ENCODE measurements around the gene ZNF534. TPM values are rescaled to one million over a fixed set of nuclear protein-coding genes. Genes with fewer than 3 reads are reported as not detected.

The ZNF534 gene
- total RNA-seq (0.57 TPM in 1 of 2 replicates, not detected in the other), polyA plus RNA-seq (not detected in 2 replicates)

GRCh38 chr19:52428937-52429336, at the start of gene ZNF534:
ZNF534 (plus strand) TSS chr19:52429148; CDS start chr19:52431475, 2,327 bp downstream.
- no peak for DNase-seq (ENCODE audit: low spot score)
- Histone ChIP-seq H3K9me2 (replicated peaks; ENCODE audit: insufficient read depth) (no peaks in the 10 kb centered on the region), H3K9me3 (ENCODE audit: low read depth) (no peaks in the 10 kb centered on the region), H2AFZ (no peak within 1 kb of the TSS), H4K20me1 (ENCODE audit: insufficient read depth, poor library complexity, severe bottlenecking) (no peaks in the 10 kb centered on the region), H3K79me2 (no peaks in the 10 kb centered on the region), H3K4me1 (ENCODE audit: insufficient read depth) (no peaks in the 10 kb centered on the region), H3K27ac (no peak within 1 kb of the TSS), H3K27me3 (no peaks in the 10 kb centered on the region), H3K4me3 (no peak within 1 kb of the TSS), H3K4me2 (no peak within 1 kb of the TSS), H3K36me3 (replicated peaks; ENCODE audit: insufficient read depth, low read depth) (no peaks in the 10 kb centered on the region)
- TF ChIP-seq EZH2phosphoT487 (IDR thresholded peaks at IDR 0.05; ENCODE audit: low read depth, severe bottlenecking, unreplicated experiment) (no peak), EZH2 (IDR thresholded peaks at IDR 0.05; ENCODE audit: borderline replicate concordance) (no peak), CTCF (IDR thresholded peaks at IDR 0.05; ENCODE audit: poor library complexity) (no peak)
- 97% methylated on average over 27 of the region's 27 CpGs for WGBS (ENCODE audit: low lambda C conversion rate, missing lambda C conversion rate)

- Histone ChIP-seq H3K4me2 (no peak overlapping the region), H3K4me3 (no peak overlapping the region), H3K27ac (no peak overlapping the region), H4K20me1 (ENCODE audit: insufficient read depth, poor library complexity, severe bottlenecking) (no peaks in the 10 kb centered on the region), H3K9me2 (replicated peaks; ENCODE audit: insufficient read depth) (no peaks in the 10 kb centered on the region), H3K79me2 (peaks cover under 1% of the 10 kb centered on the region), H2AFZ (no peak overlapping the region), H3K9me3 (ENCODE audit: low read depth) (peaks cover 9% of the 10 kb centered on the region), H3K4me1 (ENCODE audit: insufficient read depth) (no peaks in the 10 kb centered on the region), H3K36me3 (replicated peaks; ENCODE audit: insufficient read depth, low read depth) (no peaks in the 10 kb centered on the region), H3K27me3 (no peaks in the 10 kb centered on the region)
- no peak for DNase-seq (ENCODE audit: low spot score)
- TF ChIP-seq CTCF (IDR thresholded peaks at IDR 0.05; ENCODE audit: poor library complexity), result no peak
- no peak for TF ChIP-seq EZH2phosphoT487 (IDR thresholded peaks at IDR 0.05; ENCODE audit: low read depth, severe bottlenecking, unreplicated experiment)
- no peak for TF ChIP-seq EZH2 (IDR thresholded peaks at IDR 0.05; ENCODE audit: borderline replicate concordance)
- WGBS (ENCODE audit: low lambda C conversion rate, missing lambda C conversion rate), result no CpG with 5 or more reads among the region's 1 CpG
Observed at GRCh38 chr19:52391135-52391534, 37.8 kb upstream of the ZNF534 start.

GRCh38 chr19:52397310-52398080, 31.5 kb upstream of the ZNF534 start, which contains the start of gene ZNF528:
ZNF528 (plus strand) TSS chr19:52397849; CDS start chr19:52402014, 4,165 bp downstream.
- Histone ChIP-seq H3K4me2 (peak within 1 kb of the TSS; percentile 80), H3K27me3 (no peaks in the 10 kb centered on the region), H3K36me3 (replicated peaks; ENCODE audit: insufficient read depth, low read depth) (peaks cover 3% of the 10 kb centered on the region), H3K79me2 (peaks cover 19% of the 10 kb centered on the region), H3K27ac (peak within 1 kb of the TSS; percentile 93), H3K4me3 (peak within 1 kb of the TSS; percentile 70), H3K9me2 (replicated peaks; ENCODE audit: insufficient read depth) (no peaks in the 10 kb centered on the region), H3K9me3 (ENCODE audit: low read depth) (peaks cover 4% of the 10 kb centered on the region), H4K20me1 (ENCODE audit: insufficient read depth, poor library complexity, severe bottlenecking) (no peaks in the 10 kb centered on the region), H2AFZ (peak within 1 kb of the TSS; percentile 77), H3K4me1 (ENCODE audit: insufficient read depth) (no peaks in the 10 kb centered on the region)
- TF ChIP-seq CTCF (IDR thresholded peaks at IDR 0.05; ENCODE audit: poor library complexity), result no peak
- WGBS (ENCODE audit: low lambda C conversion rate, missing lambda C conversion rate), result 24% methylated on average over 36 of the region's 36 CpGs
- DNase-seq (ENCODE audit: low spot score), result peak; percentile 96
